Measurements from ENCODE around the gene MLF1. TPM values are rescaled to one million over a fixed set of nuclear protein-coding genes. Genes with fewer than 3 reads are reported as not detected.

The MLF1 gene, protein sequence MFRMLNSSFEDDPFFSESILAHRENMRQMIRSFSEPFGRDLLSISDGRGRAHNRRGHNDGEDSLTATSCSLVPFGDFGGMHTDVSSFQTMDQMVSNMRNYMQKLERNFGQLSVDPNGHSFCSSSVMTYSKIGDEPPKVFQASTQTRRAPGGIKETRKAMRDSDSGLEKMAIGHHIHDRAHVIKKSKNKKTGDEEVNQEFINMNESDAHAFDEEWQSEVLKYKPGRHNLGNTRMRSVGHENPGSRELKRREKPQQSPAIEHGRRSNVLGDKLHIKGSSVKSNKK
- 10 to 100 TPM; 11.2 to 22.8 (median 15.4) TPM for total RNA-seq

DNA sequence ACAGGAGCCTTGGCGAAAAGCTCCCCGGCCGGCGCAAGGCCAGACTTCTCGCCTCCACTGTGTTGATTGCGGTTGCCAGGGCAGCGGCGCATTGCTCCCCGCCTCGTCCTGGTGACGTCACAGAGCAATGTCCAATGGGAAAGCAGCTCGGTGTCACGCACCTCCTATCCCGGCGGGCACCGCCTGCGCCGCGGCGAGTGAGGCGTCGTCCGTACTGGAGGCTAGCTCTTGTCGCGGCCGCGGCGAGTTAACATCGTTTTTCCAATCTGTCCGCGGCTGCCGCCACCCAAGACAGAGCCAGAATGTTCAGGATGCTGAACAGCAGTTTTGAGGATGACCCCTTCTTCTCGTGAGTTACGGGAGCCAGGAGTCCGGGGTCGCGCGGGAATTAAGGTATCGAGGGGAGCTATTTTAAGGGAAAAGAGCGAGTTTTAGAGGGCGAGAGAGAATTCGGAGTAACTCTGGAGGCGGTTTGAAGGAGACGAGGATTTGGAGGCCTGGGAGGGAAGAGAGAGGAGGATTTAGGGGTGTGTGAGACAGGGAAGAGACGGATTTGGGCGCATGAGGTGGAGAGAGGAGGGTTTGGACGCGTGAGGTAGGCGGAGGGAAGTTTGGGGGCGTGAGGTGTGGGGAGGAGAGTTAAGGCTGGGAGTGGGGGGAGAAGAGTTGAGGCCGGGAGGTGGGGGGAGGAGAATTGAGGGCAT is at the start of gene MLF1:
TSS of gene MLF1 (plus strand) at position 196 of the 704 bp plus-strand sequence. CDS start at position 303, 107 bp downstream.
- 1% methylated on average over 41 to 46 of the region's 51 CpGs for WGBS, 2 donors
- Histone ChIP-seq H3K4me1 (no peaks in the 10 kb centered on the region), H3K27ac (peak within 1 kb of the TSS in 2 of 3 donors; percentile 39 to 63), H3K27me3 (no peaks in the 10 kb centered on the region), H3K4me3 (replicated peaks in 1 of 3) (peak within 1 kb of the TSS; percentile 30 to 53 (median 49)), H3K36me3 (no peaks in the 10 kb centered on the region), H3K9me3 (no peaks in the 10 kb centered on the region)
- intact Hi-C loops (cut with DNase I), result no loop called here
- DNase-seq, result peak; percentile 95 to 97
- peak in 1 of 2 donors; percentile 87 for TF ChIP-seq POLR2A (IDR thresholded peaks at IDR 0.05)
- TF ChIP-seq, protein P1, sequence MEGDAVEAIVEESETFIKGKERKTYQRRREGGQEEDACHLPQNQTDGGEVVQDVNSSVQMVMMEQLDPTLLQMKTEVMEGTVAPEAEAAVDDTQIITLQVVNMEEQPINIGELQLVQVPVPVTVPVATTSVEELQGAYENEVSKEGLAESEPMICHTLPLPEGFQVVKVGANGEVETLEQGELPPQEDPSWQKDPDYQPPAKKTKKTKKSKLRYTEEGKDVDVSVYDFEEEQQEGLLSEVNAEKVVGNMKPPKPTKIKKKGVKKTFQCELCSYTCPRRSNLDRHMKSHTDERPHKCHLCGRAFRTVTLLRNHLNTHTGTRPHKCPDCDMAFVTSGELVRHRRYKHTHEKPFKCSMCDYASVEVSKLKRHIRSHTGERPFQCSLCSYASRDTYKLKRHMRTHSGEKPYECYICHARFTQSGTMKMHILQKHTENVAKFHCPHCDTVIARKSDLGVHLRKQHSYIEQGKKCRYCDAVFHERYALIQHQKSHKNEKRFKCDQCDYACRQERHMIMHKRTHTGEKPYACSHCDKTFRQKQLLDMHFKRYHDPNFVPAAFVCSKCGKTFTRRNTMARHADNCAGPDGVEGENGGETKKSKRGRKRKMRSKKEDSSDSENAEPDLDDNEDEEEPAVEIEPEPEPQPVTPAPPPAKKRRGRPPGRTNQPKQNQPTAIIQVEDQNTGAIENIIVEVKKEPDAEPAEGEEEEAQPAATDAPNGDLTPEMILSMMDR (IDR thresholded peaks at IDR 0.05), result peak in 1 of 6 experiments; percentile 18

DNA sequence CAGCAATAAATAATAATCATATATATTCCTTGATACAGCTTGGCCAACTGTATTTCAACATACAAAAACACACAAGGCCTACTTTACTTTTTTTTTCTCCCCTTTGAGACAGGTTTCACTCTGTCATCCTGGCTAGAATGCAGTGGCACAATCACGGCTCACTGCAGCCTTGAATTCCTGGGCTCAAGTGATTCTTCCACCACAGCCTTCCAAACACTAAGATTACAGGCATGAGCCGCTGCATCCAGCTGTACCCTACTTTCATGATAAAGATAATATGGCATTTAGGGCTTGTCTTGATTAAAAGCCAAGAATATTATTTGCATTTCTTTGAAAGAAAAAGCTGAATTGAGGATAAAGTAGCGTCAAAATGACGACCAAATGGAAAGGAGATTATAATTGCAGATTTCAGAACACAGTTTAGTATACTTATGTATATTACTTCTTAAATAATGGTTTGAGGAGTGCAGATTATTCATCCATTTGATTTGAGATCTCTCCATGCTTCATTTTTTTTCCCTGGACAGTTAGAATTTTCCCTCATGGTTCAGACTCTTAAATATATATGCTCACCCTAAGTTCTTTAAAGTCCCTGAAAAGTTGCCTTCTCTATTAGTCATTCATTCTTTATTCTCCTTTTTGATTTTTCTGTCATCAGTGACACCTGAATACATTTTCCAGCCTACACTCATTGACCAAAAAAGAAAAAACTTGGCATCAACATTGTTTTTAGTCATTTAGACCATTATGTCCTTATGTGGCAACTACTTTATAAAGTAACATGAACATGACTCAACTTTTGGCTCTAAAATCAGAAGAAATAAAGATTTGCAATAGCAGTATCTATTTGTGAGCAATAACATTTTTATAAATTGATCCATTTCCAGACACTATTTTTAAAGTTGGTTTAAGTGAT is 48.5 kb upstream of the MLF1 start:
- no peaks in the 10 kb centered on the region for H3K4me1 ChIP-seq
- H3K27ac ChIP-seq, result no peak overlapping the region
- H3K4me3 ChIP-seq (replicated peaks in 1 of 3), result no peak overlapping the region
- no peaks in the 10 kb centered on the region for H3K27me3 ChIP-seq
- WGBS, 2 donors, result 77 to 84% methylated on average over 4 of the region's 4 CpGs
- TF ChIP-seq POLR2A (IDR thresholded peaks at IDR 0.05), result no peak
- TF ChIP-seq, protein P1 (IDR thresholded peaks at IDR 0.05), result no peak
- intact Hi-C loops (cut with DNase I), result no loop called here
- no peaks in the 10 kb centered on the region for H3K9me3 ChIP-seq
- no peaks in the 10 kb centered on the region for H3K36me3 ChIP-seq
- DNase-seq, result no peak

DNA sequence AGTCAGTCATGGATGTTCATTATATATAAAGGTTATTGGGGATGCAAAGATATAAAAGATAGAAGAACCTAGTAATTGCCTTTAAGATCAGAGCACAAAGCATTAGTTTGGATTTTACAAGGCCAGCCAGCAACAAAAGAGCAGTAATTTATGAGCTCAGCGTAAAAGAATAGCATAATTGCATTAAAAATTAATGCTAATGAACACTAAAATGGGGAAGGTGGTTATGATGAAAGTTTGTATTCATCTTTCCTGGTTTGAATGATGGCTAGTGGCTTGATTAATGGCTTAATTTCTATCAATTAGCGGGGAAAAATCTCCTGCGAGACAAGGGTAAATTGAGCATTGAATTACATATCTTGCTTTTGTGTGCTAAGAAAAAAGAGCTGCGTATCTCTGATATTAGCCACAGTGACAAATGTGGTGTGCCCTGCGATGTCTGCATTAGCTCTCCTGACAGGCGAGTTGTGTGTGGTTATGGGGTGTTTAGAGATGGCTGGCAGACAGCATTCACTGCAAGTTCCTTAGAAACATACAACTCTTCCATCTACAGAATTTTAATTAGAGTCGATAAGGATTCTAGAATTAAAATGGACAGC is 42.8 kb upstream of the MLF1 start:
- Histone ChIP-seq H3K27me3 (no peaks in the 10 kb centered on the region), H3K9me3 (no peaks in the 10 kb centered on the region), H3K4me1 (no peaks in the 10 kb centered on the region), H3K36me3 (no peaks in the 10 kb centered on the region), H3K27ac (no peak overlapping the region), H3K4me3 (replicated peaks in 1 of 3) (no peak overlapping the region)
- WGBS, 2 donors, result 94% methylated on average over 7 of the region's 7 CpGs
- no peak for TF ChIP-seq POLR2A (IDR thresholded peaks at IDR 0.05)
- TF ChIP-seq, protein P1 (IDR thresholded peaks at IDR 0.05), result no peak
- DNase-seq, result no peak
- intact Hi-C loops (cut with DNase I), result no loop called here

DNA sequence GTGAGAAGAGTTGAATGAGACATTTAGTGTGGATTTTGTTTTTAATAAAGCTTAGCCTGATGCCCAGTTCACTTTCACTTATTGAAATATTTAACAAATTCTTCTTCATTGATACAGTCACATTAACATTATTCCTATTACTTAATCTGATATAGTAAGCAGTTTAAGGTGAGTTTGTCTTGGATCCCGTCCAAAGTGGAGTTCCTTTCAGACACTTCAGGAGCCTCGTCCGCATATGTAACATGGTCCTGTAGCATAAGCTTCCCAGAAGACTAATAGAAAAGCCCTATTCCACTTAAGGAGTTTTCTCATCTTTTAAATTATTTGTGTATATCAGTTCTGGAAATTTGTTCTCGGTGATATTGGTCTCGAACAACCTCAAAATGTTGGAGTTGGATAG is 39.7 kb upstream of the MLF1 start:
- Histone ChIP-seq H3K27ac (no peak overlapping the region), H3K4me1 (no peaks in the 10 kb centered on the region), H3K36me3 (no peaks in the 10 kb centered on the region), H3K27me3 (no peaks in the 10 kb centered on the region), H3K9me3 (no peaks in the 10 kb centered on the region), H3K4me3 (replicated peaks in 1 of 3) (no peak overlapping the region)
- DNase-seq, result no peak
- TF ChIP-seq, protein P1 (IDR thresholded peaks at IDR 0.05), result no peak
- no peak for TF ChIP-seq POLR2A (IDR thresholded peaks at IDR 0.05)
- intact Hi-C loops (cut with DNase I), result no loop called here
- WGBS, 2 donors, result 65 to 72% methylated on average over 5 of the region's 5 CpGs
